Liver (tissue), 9 donors: ENCODE measurements around the gene ZNF446. TPM values are rescaled to one million over a fixed set of nuclear protein-coding genes. Genes with fewer than 3 reads are reported as not detected.

Experiments used
- DNase-seq: peaks from one replicate; pipeline ENCODE4 v3.0.0-alpha.2; 2017; ENCODE audit warnings: low spot score
- H3K27ac ChIP-seq, 2 donors: one replicate each; pipeline ENCODE4 v1.7.0; 2013; ENCODE audit warnings: inconsistent platforms in 2 of 2, low read length in 2 of 2, control low read depth in 1 of 2, low read depth in 1 of 2, mild to moderate bottlenecking in 1 of 2
- H3K27me3 ChIP-seq, 4 donors: one replicate each; pipeline versions ENCODE4 v1.6.1 to v1.7.0; 2013; ENCODE audit warnings: low read length in 3 of 4, inconsistent platforms in 1 of 4, mild to moderate bottlenecking in 1 of 4, moderate library complexity in 1 of 4; ENCODE audit not compliant: control insufficient read depth in 4 of 4, insufficient read depth in 4 of 4
- H3K36me3 ChIP-seq, 4 donors: one replicate each; pipeline versions ENCODE4 v1.6.1 to v1.7.0; 2013; ENCODE audit warnings: low read length in 3 of 4, mild to moderate bottlenecking in 3 of 4, low read depth in 1 of 4, moderate library complexity in 1 of 4; ENCODE audit not compliant: control insufficient read depth in 4 of 4, insufficient read depth in 3 of 4
- H3K4me1 ChIP-seq, 4 donors: one replicate each; pipeline versions ENCODE4 v1.6.1 to v1.7.0; 2013; ENCODE audit warnings: low read length in 3 of 4, mild to moderate bottlenecking in 3 of 4, moderate library complexity in 1 of 4; ENCODE audit not compliant: control insufficient read depth in 4 of 4, insufficient read depth in 4 of 4
- H3K4me3 ChIP-seq, 3 donors: one replicate each; pipeline versions ENCODE4 v1.6.1 to v1.7.0; 2013; ENCODE audit warnings: low read length in 3 of 3, control low read depth in 1 of 3, low read depth in 1 of 3, mild to moderate bottlenecking in 1 of 3
- H3K9ac ChIP-seq, 2 donors: one replicate each; pipeline ENCODE4 v1.7.0; 2013; ENCODE audit warnings: low read length in 2 of 2, mild to moderate bottlenecking in 2 of 2, moderate library complexity in 2 of 2, control low read depth in 1 of 2, low read depth in 1 of 2
- H3K9me3 ChIP-seq, 4 donors: one replicate each; pipeline versions ENCODE4 v1.6.1 to v1.7.0; 2013; ENCODE audit warnings: low read length in 3 of 4; ENCODE audit not compliant: control insufficient read depth in 4 of 4
- CTCF ChIP-seq: fragments of 150-350 bp; IDR thresholded peaks from 2 replicates; pipeline ENCODE4 v1.5.1; 2017; ENCODE audit warnings: improper control_type of control experiment, low read depth, low read length; ENCODE audit not compliant: missing input control
- EGR1 ChIP-seq, 2 donors: IDR thresholded peaks; 2 replicates each; pipeline ENCODE4 v1.6.1; 2016 to 2018; ENCODE audit warnings: antibody characterized with exemption in 2 of 2, low read depth in 2 of 2
- FOXA1 ChIP-seq: IDR thresholded peaks from 2 replicates; pipeline ENCODE4 v1.6.1; 2016; ENCODE audit warnings: antibody characterized with exemption
- FOXA2 ChIP-seq: IDR thresholded peaks from 2 replicates; pipeline ENCODE4 v1.6.1; 2016; ENCODE audit warnings: antibody characterized with exemption
- GABPA ChIP-seq, 2 donors: IDR thresholded peaks in 1 of 2; conservative IDR thresholded peaks in 1 of 2; 2 replicates each; pipeline ENCODE4 v1.6.1; 2016; ENCODE audit warnings: antibody characterized with exemption in 2 of 2, mild to moderate bottlenecking in 1 of 2, moderate library complexity in 1 of 2
- HNF4A ChIP-seq, 2 donors: conservative IDR thresholded peaks; 2 replicates each; pipeline ENCODE4 v1.6.1; 2016; ENCODE audit warnings: antibody characterized with exemption in 2 of 2, mild to moderate bottlenecking in 2 of 2
- JUND ChIP-seq, 2 donors: IDR thresholded peaks; 2 replicates each; pipeline ENCODE4 v1.6.1; 2016; ENCODE audit warnings: antibody characterized with exemption in 2 of 2
- MAX ChIP-seq: IDR thresholded peaks from 2 replicates; pipeline ENCODE4 v1.6.1; 2016; ENCODE audit warnings: antibody characterized with exemption
- RAD21 ChIP-seq, 2 donors: IDR thresholded peaks; 2 replicates each; pipeline ENCODE4 v1.6.1; 2016; ENCODE audit warnings: antibody characterized with exemption in 2 of 2, mild to moderate bottlenecking in 2 of 2
- REST ChIP-seq: IDR thresholded peaks from 2 replicates; pipeline ENCODE4 v1.6.1; 2016; ENCODE audit warnings: antibody characterized with exemption, mild to moderate bottlenecking
- RXRA ChIP-seq, 2 donors: IDR thresholded peaks; 2 replicates each; pipeline ENCODE4 v1.6.1; 2017 to 2018; ENCODE audit warnings: antibody characterized with exemption in 2 of 2, mild to moderate bottlenecking in 1 of 2
- SP1 ChIP-seq: IDR thresholded peaks from 2 replicates; pipeline ENCODE4 v1.6.1; 2018; ENCODE audit warnings: antibody characterized with exemption, mild to moderate bottlenecking
- TAF1 ChIP-seq: conservative IDR thresholded peaks from 2 replicates; pipeline ENCODE4 v1.6.1; 2016; ENCODE audit warnings: antibody characterized with exemption, mild to moderate bottlenecking
- YY1 ChIP-seq: IDR thresholded peaks from 2 replicates; pipeline ENCODE4 v1.6.1; 2016; ENCODE audit warnings: antibody characterized with exemption, mild to moderate bottlenecking
- WGBS: extraction: QIAGEN DNeasy Blood & Tissue Kit; methylation state at CpG from one replicate; pipeline ENCODE4 v1.1.7; 2013; 5-methylcytosine and 5-hydroxymethylcytosine counted together
- polyA plus RNA-seq, 2 donors: library from polyadenylated mRNA; stranded (reverse) in 1 of 2; unstranded in 1 of 2; fragments of 200-250 nt in 1 of 2; fragments of >200 nt in 1 of 2; fragmentation: Nextera tagmentation in 1 of 2; extraction: Ambion mirVana in 1 of 2; gene quantifications; one replicate each; pipeline versions ENCODE4 v1.2.1 to v1.2.3, GENCODE V29; 2013 to 2015
- total RNA-seq, 2 donors: library from RNA; depleted of rRNA; stranded (reverse); fragments of >200 nt; gene quantifications; one replicate each; pipeline ENCODE4 v1.2.3, GENCODE V29; 2014
- TF ChIP-seq, protein P1 (sequence below): IDR thresholded peaks from 2 replicates; pipeline ENCODE4 v1.6.1; 2016; ENCODE audit warnings: antibody characterized with exemption
- TF ChIP-seq, protein P2 (sequence below): IDR thresholded peaks from 2 replicates; pipeline ENCODE4 v1.6.1; 2016; ENCODE audit warnings: antibody characterized with exemption
- donor health status: healthy.
- donor health status: healthy.
- donor health status: healthy.
- donor health status: healthy.
- donor health status: healthy.

The ZNF446 gene
- total and polyA plus RNA-seq, 4 donors = 2.8 to 4.8 (median 3.9) TPM

- no peak overlapping the region for H3K9ac ChIP-seq
- no peaks in the 10 kb centered on the region for H3K27me3 ChIP-seq
- H3K27ac ChIP-seq = no peak overlapping the region
- H3K36me3 ChIP-seq = peaks cover 0 to 9% (median 3%) of the 10 kb centered on the region in 4 donors
- 96% methylated on average over 65 of the region's 65 CpGs for WGBS
- H3K9me3 ChIP-seq = no peaks in the 10 kb centered on the region
- peaks cover 15 to 62% (median 43%) of the 10 kb centered on the region in 4 donors for H3K4me1 ChIP-seq
- TF ChIP-seq EGR1 (IDR thresholded peaks at IDR 0.05; ENCODE audit: low read depth in 2 of 2) (no peak), RXRA (IDR thresholded peaks at IDR 0.05) (no peak), FOXA2 (no peak), YY1 (no peak), FOXA1 (no peak)
- H3K4me3 ChIP-seq = no peak overlapping the region
- no peak for DNase-seq
Observed at GRCh38 chr19:58516964-58517833, 41.0 kb downstream of the ZNF446 start.

DNA sequence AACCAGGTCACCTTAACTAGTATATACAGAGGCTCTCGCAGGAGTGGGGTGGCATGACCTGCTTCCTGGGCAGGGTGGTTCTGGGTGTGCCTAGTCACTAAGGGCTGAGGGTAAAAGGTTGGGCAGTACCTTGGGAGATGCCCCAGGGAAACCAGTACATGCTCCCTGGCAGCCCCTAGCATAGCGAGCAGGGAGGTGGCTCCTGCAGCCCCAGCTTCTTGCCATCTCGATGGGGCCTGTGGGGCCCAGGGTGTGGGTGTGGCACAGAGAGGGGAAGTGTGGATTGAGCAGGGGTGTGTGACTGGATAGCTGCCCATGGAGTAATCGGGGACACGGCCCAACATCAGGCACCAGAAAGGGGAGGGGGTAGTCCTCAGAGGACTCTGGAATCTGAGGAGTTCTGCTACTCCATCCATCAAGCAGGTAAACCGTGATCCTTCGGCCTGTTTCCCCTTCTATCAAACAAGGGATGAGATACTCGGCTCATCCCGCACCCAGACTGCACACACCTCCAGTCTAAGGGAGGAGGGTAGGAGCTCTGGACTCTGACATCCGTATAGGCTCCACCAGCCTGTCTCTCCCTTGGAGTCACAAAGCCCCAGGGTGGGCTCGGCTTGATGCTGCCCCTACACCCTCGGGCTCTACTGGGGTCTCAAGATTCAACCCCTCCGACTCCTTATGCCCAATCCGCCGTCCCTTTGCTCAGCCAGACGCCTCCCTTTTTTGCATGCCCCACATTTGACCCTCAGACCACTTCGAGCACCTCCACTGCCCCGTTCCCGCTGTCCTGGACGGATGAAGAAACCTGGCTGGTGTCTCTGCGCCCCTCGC is 42.3 kb downstream of the ZNF446 start:
- peaks cover 7 to 49% (median 30%) of the 10 kb centered on the region in 4 donors for H3K4me1 ChIP-seq
- peak overlapping the region; percentile 34 to 45 for H3K9ac ChIP-seq
- H3K36me3 ChIP-seq = peaks cover 0 to 9% (median 3%) of the 10 kb centered on the region in 4 donors
- H3K27me3 ChIP-seq = no peaks in the 10 kb centered on the region
- DNase-seq = peak; percentile 55
- no peaks in the 10 kb centered on the region for H3K9me3 ChIP-seq
- peak overlapping the region; percentile 95 for H3K27ac ChIP-seq
- 13% methylated on average over 22 of the region's 22 CpGs for WGBS
- peak overlapping the region in 2 of 3 donors; percentile 78 to 88 for H3K4me3 ChIP-seq
- no peak for TF ChIP-seq TAF1
- no peak for TF ChIP-seq GABPA (IDR thresholded peaks at IDR 0.05 in 1 of 2, conservative IDR thresholded peaks at IDR 0.05 in 1 of 2)
- no peak for TF ChIP-seq CTCF
- TF ChIP-seq RXRA (IDR thresholded peaks at IDR 0.05) = no peak
- TF ChIP-seq, protein P1, sequence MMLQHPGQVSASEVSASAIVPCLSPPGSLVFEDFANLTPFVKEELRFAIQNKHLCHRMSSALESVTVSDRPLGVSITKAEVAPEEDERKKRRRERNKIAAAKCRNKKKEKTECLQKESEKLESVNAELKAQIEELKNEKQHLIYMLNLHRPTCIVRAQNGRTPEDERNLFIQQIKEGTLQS = no peak

DNA sequence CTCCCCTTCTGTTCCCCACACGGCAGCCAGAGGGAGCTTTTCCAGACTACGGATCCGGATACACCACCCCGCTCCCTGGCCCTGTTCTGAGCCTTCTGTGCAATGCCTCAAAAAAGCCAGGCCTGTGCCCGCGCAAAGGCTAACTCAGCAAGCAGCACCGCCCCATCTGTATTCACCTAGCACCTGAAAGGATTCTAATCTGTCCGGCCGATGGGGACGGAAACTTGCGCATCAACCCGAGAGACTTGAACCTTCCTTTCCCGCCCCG is 42.9 kb downstream of the ZNF446 start:
- peak; percentile 67 for DNase-seq
- H3K4me1 ChIP-seq = peaks cover 4 to 44% (median 26%) of the 10 kb centered on the region in 4 donors
- peak overlapping the region; percentile 4 to 45 for H3K9ac ChIP-seq
- under 1% methylated on average over 14 of the region's 14 CpGs for WGBS
- peaks cover 0 to 9% (median 3%) of the 10 kb centered on the region in 4 donors for H3K36me3 ChIP-seq
- H3K27ac ChIP-seq = peak overlapping the region; percentile 95
- H3K9me3 ChIP-seq = no peaks in the 10 kb centered on the region
- H3K4me3 ChIP-seq = peak overlapping the region; percentile 78 to 94 (median 88)
- no peaks in the 10 kb centered on the region for H3K27me3 ChIP-seq
- no peak for TF ChIP-seq MAX
- no peak for TF ChIP-seq SP1
- TF ChIP-seq YY1 = no peak
- no peak for TF ChIP-seq FOXA1
- TF ChIP-seq, protein P1 = no peak
- no peak for TF ChIP-seq HNF4A (conservative IDR thresholded peaks at IDR 0.05)
- TF ChIP-seq GABPA (IDR thresholded peaks at IDR 0.05 in 1 of 2, conservative IDR thresholded peaks at IDR 0.05 in 1 of 2) = no peak
- no peak for TF ChIP-seq JUND (IDR thresholded peaks at IDR 0.05)
- no peak for TF ChIP-seq TAF1
- TF ChIP-seq REST = no peak
- no peak for TF ChIP-seq RXRA (IDR thresholded peaks at IDR 0.05)
- no peak for TF ChIP-seq FOXA2
- TF ChIP-seq RAD21 (IDR thresholded peaks at IDR 0.05) = peak in 1 of 2 donors; percentile 64
- TF ChIP-seq, protein P2, sequence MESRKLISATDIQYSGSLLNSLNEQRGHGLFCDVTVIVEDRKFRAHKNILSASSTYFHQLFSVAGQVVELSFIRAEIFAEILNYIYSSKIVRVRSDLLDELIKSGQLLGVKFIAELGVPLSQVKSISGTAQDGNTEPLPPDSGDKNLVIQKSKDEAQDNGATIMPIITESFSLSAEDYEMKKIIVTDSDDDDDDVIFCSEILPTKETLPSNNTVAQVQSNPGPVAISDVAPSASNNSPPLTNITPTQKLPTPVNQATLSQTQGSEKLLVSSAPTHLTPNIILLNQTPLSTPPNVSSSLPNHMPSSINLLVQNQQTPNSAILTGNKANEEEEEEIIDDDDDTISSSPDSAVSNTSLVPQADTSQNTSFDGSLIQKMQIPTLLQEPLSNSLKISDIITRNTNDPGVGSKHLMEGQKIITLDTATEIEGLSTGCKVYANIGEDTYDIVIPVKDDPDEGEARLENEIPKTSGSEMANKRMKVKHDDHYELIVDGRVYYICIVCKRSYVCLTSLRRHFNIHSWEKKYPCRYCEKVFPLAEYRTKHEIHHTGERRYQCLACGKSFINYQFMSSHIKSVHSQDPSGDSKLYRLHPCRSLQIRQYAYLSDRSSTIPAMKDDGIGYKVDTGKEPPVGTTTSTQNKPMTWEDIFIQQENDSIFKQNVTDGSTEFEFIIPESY = no peak
